H9 (cell line): Measurements from ENCODE around the gene THPO. TPM values are rescaled to one million over a fixed set of nuclear protein-coding genes. Genes with fewer than 3 reads are reported as not detected.

Experiments used
- DNase-seq: peaks from one replicate; pipeline ENCODE4 v3.0.0-alpha.2; 2017
- H2AFZ ChIP-seq: one replicate; pipeline ENCODE4 v1.6.1; 2013; ENCODE audit warnings: mild to moderate bottlenecking, low read length, control low read depth, moderate library complexity
- H2AK5ac ChIP-seq: 2 replicates; pipeline ENCODE4 v1.6.1; 2013; ENCODE audit warnings: low read length, control low read depth, mixed read lengths; ENCODE audit not compliant: insufficient read length
- H2BK120ac ChIP-seq: one replicate; pipeline ENCODE4 v1.6.1; 2013; ENCODE audit warnings: low read depth, mild to moderate bottlenecking, low read length, control low read depth, inconsistent platforms; ENCODE audit not compliant: poor library complexity, severe bottlenecking
- H2BK12ac ChIP-seq: 2 replicates; pipeline ENCODE4 v1.6.1; 2013; ENCODE audit warnings: low read length, control low read depth, mixed read lengths, low read depth; ENCODE audit not compliant: insufficient read length
- H2BK15ac ChIP-seq: 2 replicates; pipeline ENCODE4 v1.6.1; 2013; ENCODE audit warnings: low read depth, low read length, control low read depth
- H2BK20ac ChIP-seq: one replicate; pipeline ENCODE4 v1.6.1; 2013; ENCODE audit warnings: low read depth, mild to moderate bottlenecking, low read length, control low read depth, inconsistent platforms; ENCODE audit not compliant: poor library complexity, severe bottlenecking
- H2BK5ac ChIP-seq: 2 replicates; pipeline ENCODE4 v1.6.1; 2013; ENCODE audit warnings: low read length, control low read depth, mixed read lengths; ENCODE audit not compliant: insufficient read length
- H3K14ac ChIP-seq: 2 replicates; pipeline ENCODE4 v1.6.1; 2013; ENCODE audit warnings: low read length, control low read depth; ENCODE audit not compliant: insufficient read depth
- H3K18ac ChIP-seq: 2 replicates; pipeline ENCODE4 v1.6.1; 2013; ENCODE audit warnings: low read depth, mild to moderate bottlenecking, mixed read lengths, low read length, control low read depth; ENCODE audit not compliant: insufficient read length
- H3K23ac ChIP-seq: 2 replicates; pipeline ENCODE4 v1.6.1; 2013; ENCODE audit warnings: low read length, control low read depth, mixed read lengths, low read depth; ENCODE audit not compliant: insufficient read length
- H3K23me2 ChIP-seq: 2 replicates; pipeline ENCODE4 v1.6.1; 2013; ENCODE audit warnings: low read depth, mild to moderate bottlenecking, mixed read lengths, low read length, control low read depth; ENCODE audit not compliant: insufficient read length, poor library complexity, severe bottlenecking
- H3K27ac ChIP-seq: 2 replicates; pipeline ENCODE4 v1.5.1; 2013; ENCODE audit warnings: low read length, control low read depth, mixed read lengths, low read depth; ENCODE audit not compliant: insufficient read length
- H3K27me3 ChIP-seq: 2 replicates; pipeline ENCODE4 v1.6.1; 2013; ENCODE audit warnings: low read length, control low read depth, inconsistent platforms; ENCODE audit not compliant: insufficient read depth
- H3K4ac ChIP-seq: 2 replicates; pipeline ENCODE4 v1.6.1; 2013; ENCODE audit warnings: low read depth, mild to moderate bottlenecking, control low read depth, inconsistent platforms, low read length, moderate library complexity
- H3K4me1 ChIP-seq: 2 replicates; pipeline ENCODE4 v1.6.1; 2013; ENCODE audit warnings: low read length, control low read depth, inconsistent platforms; ENCODE audit not compliant: insufficient read depth
- H3K4me2 ChIP-seq: 2 replicates; pipeline ENCODE4 v1.6.1; 2013; ENCODE audit warnings: low read length, control low read depth, mixed read lengths; ENCODE audit not compliant: insufficient read length, insufficient read depth
- H3K56ac ChIP-seq: 2 replicates; pipeline ENCODE4 v1.6.1; 2013; ENCODE audit warnings: low read depth, mild to moderate bottlenecking, mixed read lengths, low read length, control low read depth; ENCODE audit not compliant: insufficient read length
- H3K79me1 ChIP-seq: 2 replicates; pipeline ENCODE4 v1.6.1; 2013; ENCODE audit warnings: low read depth, mild to moderate bottlenecking, moderate library complexity, low read length, control low read depth, inconsistent platforms; ENCODE audit not compliant: insufficient read depth, poor library complexity, severe bottlenecking
- H3K79me2 ChIP-seq: 2 replicates; pipeline ENCODE4 v1.6.1; 2013; ENCODE audit warnings: low read length, control low read depth, inconsistent platforms; ENCODE audit not compliant: insufficient read depth
- H3K9ac ChIP-seq: 2 replicates; pipeline ENCODE4 v1.6.1; 2013; ENCODE audit warnings: low read length, control low read depth, mixed read lengths; ENCODE audit not compliant: insufficient read length; ENCODE audit errors: extremely low read depth
- H3K9me3 ChIP-seq: one replicate; pipeline ENCODE4 v1.6.1; 2013; ENCODE audit warnings: low read depth, low read length, inconsistent platforms; ENCODE audit not compliant: control insufficient read depth
- H3T11ph ChIP-seq: one replicate; pipeline ENCODE4 v1.6.1; 2013; ENCODE audit warnings: mild to moderate bottlenecking, low read length, control low read depth, inconsistent platforms
- H4K20me1 ChIP-seq: one replicate; pipeline ENCODE4 v1.6.1; 2013; ENCODE audit not compliant: control insufficient read depth, insufficient read length, insufficient read depth
- H4K5ac ChIP-seq: 2 replicates; pipeline ENCODE4 v1.6.1; 2013; ENCODE audit warnings: low read depth, mild to moderate bottlenecking, mixed read lengths, low read length, control low read depth; ENCODE audit not compliant: insufficient read length
- H4K8ac ChIP-seq: replicated peaks from 2 replicates; pipeline ENCODE4 v1.6.1; 2013; ENCODE audit warnings: low read length, control low read depth, mixed read lengths, low read depth; ENCODE audit not compliant: insufficient read length
- H4K91ac ChIP-seq: 2 replicates; pipeline ENCODE4 v1.6.1; 2013; ENCODE audit warnings: low read depth, mild to moderate bottlenecking, moderate library complexity, mixed read lengths, low read length, control low read depth; ENCODE audit not compliant: insufficient read length
- H3K27ac Mint-ChIP-seq, 3 experiments: 2 replicates in 2 of 3; 3 replicates in 1 of 3; pipeline ENCODE4 v1.8.0; 2020 to 2021; ENCODE audit warnings: mixed read lengths in 3 of 3, mild to moderate bottlenecking in 1 of 3, moderate library complexity in 1 of 3
- H3K27me3 Mint-ChIP-seq: 2 replicates; pipeline ENCODE4 v1.8.0; 2021; ENCODE audit warnings: low read depth, mild to moderate bottlenecking, moderate library complexity, mixed read lengths
- H3K36me3 Mint-ChIP-seq, 3 experiments: 2 replicates in 2 of 3; 3 replicates in 1 of 3; pipeline ENCODE4 v1.8.0; 2020 to 2021; ENCODE audit warnings: low read depth in 3 of 3, mixed read lengths in 3 of 3; ENCODE audit not compliant: insufficient read depth in 1 of 3
- H3K4me1 Mint-ChIP-seq, 2 experiments: 2 replicates each; pipeline ENCODE4 v1.8.0; 2020; ENCODE audit warnings: mixed read lengths in 2 of 2
- H3K4me3 Mint-ChIP-seq, 2 experiments: 2 replicates in 1 of 2; 3 replicates in 1 of 2; pipeline ENCODE4 v1.8.0; 2020 to 2021; ENCODE audit warnings: mild to moderate bottlenecking in 2 of 2, mixed read lengths in 2 of 2, moderate library complexity in 1 of 2
- H3K9me3 Mint-ChIP-seq, 2 experiments: 2 replicates in 1 of 2; 3 replicates in 1 of 2; pipeline ENCODE4 v1.8.0; 2020; ENCODE audit warnings: mild to moderate bottlenecking in 2 of 2, mixed read lengths in 2 of 2, moderate library complexity in 1 of 2
- CTCF ChIP-seq: fragments of 200-600 bp; sonication (generic); conservative IDR thresholded peaks from 3 replicates; pipeline ENCODE4 v1.8.0; 2021; ENCODE audit warnings: antibody characterized with exemption, mild to moderate bottlenecking
- WGBS: extraction: QIAGEN DNeasy Blood & Tissue Kit; methylation state at CpG from one replicate; pipeline ENCODE4 v1.1.7; 2013; ENCODE audit warnings: missing lambda C conversion rate, low lambda C conversion rate, mixed read lengths; ENCODE audit not compliant: insufficient read length; ENCODE audit errors: extremely low coverage; 5-methylcytosine and 5-hydroxymethylcytosine counted together
- long read RNA-seq: library from polyadenylated mRNA; unstranded; transcript quantifications from one replicate; pipeline ENCODE4 v2.0.0, GENCODE V29; 2020
- total RNA-seq: library from RNA; stranded (reverse); gene quantifications from 2 replicates; pipeline ENCODE4 v1.2.1, GENCODE V29; 2021

Gene THPO
- total RNA-seq = 0.64 and 0.85 TPM in 2 replicates
- long read RNA-seq = 0 reads

DNA sequence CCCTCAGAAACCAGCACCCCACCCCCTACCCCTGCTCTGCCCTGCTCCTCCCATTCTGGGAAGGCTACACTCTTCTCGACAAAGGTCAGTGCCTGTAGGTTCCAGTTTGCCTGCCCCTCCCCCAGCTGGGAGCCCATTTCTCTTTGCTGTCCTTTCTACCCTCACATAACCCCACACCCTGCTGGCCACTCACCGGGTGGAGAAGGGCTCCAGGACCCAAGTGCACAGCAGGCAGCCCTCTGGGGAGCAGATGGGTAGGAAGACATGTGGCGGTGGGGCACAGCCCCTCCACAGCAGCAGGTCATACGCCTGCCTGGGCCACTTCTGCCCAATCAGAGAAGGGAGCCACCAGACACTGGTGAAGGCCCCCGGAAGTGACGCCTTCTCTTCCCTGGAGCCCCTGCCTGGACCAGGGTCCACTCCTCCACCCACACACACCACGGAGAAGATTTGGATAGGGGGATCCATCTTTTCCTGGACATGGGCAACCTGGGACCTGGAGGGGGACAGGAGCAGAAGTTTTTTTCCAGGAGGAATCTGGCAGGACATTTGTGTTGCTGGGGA is at the start of gene THPO:
Gene THPO, minus strand, starts transcription at position 326 of the 564 bp plus-strand sequence. CDS start 1,948 bp downstream, outside the sequence.
- peak within 1 kb of the TSS; percentile 66 to 83 for H3K4me3 Mint-ChIP-seq
- Histone ChIP-seq H2BK5ac (no peak within 1 kb of the TSS), H3K9ac (no peak within 1 kb of the TSS), H3K4me2 (no peak within 1 kb of the TSS), H2BK12ac (no peak within 1 kb of the TSS), H2BK15ac (no peak within 1 kb of the TSS), H3K27ac (no peak within 1 kb of the TSS), H4K5ac (no peak within 1 kb of the TSS), H3K9me3 (no peaks in the 10 kb centered on the region), H2BK20ac (no peak within 1 kb of the TSS), H2AK5ac (no peak within 1 kb of the TSS), H3K23ac (no peak within 1 kb of the TSS), H3K27me3 (peaks cover 33% of the 10 kb centered on the region), H2AFZ (no peak within 1 kb of the TSS), H3K56ac (no peak within 1 kb of the TSS), H3K4me1 (peaks cover 9% of the 10 kb centered on the region; the same call in 1 of the 2 replicates), H4K91ac (no peak within 1 kb of the TSS), H2BK120ac (no peak within 1 kb of the TSS), H4K20me1 (peaks cover 2% of the 10 kb centered on the region), H3K14ac (no peak within 1 kb of the TSS; the same call in 1 of the 2 replicates), H3K79me1 (no peaks in the 10 kb centered on the region), H3K79me2 (no peaks in the 10 kb centered on the region), H3K4ac (no peak within 1 kb of the TSS), H3K18ac (no peak within 1 kb of the TSS), H4K8ac (no peak within 1 kb of the TSS), H3T11ph (no peak within 1 kb of the TSS), H3K23me2 (peaks cover 9% of the 10 kb centered on the region)
- H3K36me3 Mint-ChIP-seq = no peaks in the 10 kb centered on the region
- TF ChIP-seq CTCF = no peak
- no peak within 1 kb of the TSS; a peak in 1 of 7 replicates for H3K27ac Mint-ChIP-seq
- DNase-seq = peak; percentile 67
- H3K4me1 Mint-ChIP-seq = peaks cover 38 to 39% of the 10 kb centered on the region in 2 experiments
- H3K27me3 Mint-ChIP-seq = peaks cover 83% of the 10 kb centered on the region
- WGBS = no CpG with 5 or more reads among the region's 7 CpGs
- peaks cover 0 to 3% of the 10 kb centered on the region in 2 experiments; a peak in 2 of 5 replicates for H3K9me3 Mint-ChIP-seq
